NCI-H2171 (cell line): ENCODE results near the gene UAP1L1.

Experiments
- DNase-seq: peaks from one replicate; lab custom pipeline; 2025; lab: John Stamatoyannopoulos, UW

UAP1L1 gene

GRCh38 chr9:137041124-137041523 is 36.2 kb upstream of the UAP1L1 start:
- no peak for DNase-seq

DNA sequence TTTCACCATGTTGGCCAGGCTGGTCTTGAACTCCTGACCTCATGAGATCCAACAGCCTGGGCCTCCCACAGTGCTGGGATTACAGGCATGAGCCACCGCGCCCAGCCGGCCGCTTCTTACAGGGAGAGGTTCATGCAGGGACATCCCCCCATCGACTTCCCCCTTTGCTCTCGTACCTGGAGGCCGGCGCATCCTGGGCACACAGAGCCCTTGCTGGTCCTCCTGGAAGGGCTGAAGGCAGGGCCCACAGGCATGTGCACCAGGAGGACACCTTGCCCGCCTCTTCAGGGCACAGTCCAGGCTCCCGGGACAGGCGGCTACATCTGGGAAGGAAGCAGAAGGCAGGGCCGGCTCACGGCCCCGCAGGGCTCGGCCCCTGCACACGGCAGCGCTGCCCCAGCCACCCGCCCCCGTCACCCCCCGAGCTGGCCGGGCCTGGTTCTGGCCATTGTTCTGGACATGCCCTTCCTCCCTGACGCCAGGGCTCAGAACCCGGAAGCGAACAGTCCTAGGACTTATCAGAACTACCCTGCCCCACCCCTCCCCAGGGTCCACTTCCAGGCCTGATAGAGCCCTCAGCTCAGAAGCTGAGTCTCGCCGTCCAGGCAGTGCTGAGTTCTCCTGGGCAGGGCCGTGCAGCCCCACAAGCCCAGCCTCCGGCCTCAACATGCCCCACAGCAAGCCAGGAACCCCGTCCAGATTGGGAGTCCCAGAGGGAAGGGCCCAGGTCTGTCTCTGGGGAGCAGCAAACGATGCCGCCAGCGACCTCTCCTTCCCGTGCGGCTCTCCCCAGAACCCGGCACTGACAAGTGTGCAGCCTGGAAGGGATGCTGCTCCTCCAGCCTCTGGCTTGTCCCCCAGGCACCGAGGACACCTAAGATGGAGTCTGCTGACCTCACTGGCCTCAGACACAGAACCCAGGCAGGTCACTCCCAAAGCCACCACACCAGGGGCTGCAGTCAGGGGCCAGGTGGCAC is 34.3 kb upstream of the UAP1L1 start:
- no peak for DNase-seq

- DNase-seq, result no peak
Measured at GRCh38 chr9:137044037-137044436, 33.3 kb upstream of the UAP1L1 start.

- no peak for DNase-seq
Measured at GRCh38 chr9:137044502-137045177, 32.7 kb upstream of the UAP1L1 start.

GRCh38 chr9:137045294-137046087 is 31.8 kb upstream of the UAP1L1 start:
- peak; percentile 82 for DNase-seq

DNA sequence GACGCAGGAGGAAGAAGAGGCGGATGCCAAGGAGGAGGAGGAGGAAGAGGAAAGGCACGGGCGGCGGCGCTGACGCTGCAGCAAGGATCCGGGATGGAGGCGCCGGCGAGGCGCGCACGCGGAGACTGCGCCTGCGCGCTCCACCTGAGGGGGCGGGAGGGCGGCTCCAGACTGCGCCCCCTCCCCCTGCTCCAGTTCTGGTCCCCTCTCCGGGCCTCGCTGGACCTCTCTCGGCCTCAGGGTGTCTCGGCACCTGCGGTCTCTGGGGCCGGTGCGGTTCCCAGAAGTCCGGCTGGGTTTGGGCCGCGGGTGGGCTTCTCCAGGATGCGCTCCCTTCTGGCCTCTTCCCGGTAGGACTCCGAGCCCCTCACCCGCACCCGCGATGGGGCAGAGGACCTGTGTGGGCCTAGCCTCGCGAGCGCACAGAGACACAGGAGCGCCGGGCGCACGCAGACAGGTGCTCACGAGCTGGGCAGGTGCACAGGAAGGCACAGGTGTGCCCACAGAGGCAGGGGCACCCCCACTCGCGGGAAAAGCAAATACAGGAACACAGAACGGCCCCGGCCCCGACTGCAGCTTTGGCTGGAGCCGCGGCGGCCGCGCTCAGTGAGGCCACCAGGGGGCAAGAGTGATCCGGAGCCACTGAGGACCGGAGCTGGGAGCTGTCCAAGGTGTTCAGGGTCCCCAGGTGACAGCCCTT is 31.1 kb upstream of the UAP1L1 start, which contains the start of gene NPDC1:
Gene NPDC1 (minus strand): TSS at position 90 of the 700 bp plus-strand sequence. CDS start 188 bp downstream, outside the sequence.
- DNase-seq, result peak; percentile 86

- no peak for DNase-seq
Measured at GRCh38 chr9:137048655-137049543, 28.4 kb upstream of the UAP1L1 start.

DNA sequence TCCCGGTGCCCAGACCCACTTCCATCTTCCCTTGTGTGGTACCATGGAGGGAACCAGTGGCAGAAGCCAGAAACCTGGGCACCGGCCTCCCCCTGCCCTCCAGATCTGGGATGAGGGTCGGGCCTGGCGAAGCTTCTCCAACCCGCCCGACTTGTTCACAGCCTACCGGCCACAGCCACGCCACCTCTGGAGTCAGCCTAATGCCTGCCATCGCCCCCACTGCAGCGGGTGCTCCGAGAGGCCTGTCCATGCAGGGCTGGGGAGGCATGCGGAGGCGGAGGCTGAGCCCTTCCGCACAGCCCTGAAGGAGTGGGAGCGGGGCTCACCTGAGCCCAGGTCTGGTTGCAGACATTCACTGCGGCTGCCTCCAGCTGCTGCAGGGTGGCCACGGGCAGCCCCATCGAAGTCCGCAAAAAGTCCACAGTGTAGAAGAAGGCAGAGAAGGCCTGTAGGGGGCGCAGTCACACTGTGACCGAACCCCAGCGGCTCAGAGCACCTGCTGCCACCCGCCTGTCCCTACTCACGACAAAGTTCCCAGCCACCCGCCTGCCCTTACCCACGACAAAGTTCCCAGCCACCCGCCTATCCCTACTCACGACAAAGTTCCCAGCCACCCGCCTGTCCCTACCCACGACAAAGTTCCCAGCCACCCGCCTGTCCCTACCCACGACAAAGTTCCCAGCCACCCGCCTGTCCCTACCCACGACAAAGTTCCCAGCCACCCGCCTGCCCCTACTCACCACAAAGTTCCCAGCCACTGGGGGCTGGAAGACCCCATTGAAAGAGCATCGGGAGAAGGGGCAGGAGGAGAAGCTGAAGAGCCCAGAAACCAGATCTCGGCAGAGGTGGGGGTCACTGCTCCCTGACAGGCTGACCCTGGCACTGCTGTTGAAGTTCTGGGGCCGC is 27.5 kb upstream of the UAP1L1 start:
- peak; percentile 55 for DNase-seq

DNA sequence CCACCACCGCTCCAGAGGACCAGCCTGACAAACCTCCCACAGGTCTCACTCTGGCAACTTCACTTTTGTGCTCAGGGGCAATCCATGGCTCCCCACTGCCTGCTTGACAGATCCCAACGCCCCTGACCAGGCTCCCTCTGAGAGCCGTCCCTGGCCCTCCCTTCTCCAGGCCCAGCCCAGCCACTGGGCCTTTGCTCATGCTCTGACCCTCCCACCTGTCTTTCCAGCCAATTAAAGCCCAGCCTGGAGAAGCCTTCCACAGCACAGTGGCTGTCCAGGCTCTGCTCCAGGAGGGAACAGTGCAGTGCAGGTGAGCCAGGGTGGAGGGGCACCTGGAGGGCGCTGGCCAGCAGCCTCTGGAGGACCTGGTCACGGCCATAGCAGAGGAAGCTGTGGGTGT is 26.7 kb upstream of the UAP1L1 start:
- DNase-seq, result no peak

DNA sequence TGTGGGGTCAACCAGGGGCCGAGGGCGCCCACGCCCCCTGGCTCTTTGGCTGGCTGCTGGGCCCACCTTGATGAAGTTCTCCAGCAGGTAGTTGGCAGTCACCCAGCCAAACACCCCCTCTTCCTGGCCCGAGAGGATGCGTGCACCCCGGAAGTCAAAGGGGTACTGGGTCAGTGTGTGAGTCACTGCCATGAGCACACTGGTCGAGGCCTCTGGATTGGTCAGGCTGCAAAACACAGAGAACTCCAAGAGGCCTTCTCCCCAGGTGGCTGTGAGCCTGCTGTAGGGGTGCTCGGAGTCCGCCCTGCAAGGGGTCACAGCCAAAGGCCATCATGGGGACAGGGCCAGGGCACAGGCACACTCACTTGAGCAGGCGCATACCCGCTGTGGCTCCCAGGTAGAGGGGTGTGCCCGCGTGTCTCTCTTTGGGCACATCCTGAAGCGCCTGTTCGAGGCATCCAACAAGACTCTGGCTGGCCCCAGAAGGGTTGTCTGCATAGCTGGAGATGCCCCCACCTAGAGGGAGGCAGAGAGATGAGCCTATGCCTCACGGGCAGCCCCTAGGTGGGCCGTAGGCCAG is 26.1 kb upstream of the UAP1L1 start:
- DNase-seq, result no peak

DNA sequence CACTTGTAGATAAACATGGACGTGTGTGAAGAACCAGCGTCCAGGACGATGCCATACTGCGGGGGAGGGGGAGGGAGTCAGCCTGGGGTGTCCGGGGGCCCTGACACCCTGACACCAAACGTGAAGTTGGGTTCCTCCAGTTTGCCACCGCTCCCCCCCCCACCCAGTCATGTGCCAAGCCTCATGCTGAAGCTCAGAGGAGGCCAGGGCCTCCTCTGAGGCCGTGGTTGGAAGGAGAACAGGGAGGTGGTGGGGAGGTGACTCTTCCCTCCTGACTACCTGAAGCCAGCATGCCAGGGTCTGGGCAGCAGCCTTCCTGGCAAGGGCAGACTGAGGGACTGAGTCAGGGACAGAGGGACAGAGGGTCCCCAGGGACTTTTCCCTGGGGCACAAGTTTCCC is 25.0 kb upstream of the UAP1L1 start:
- no peak for DNase-seq

- no peak for DNase-seq
Measured at GRCh38 chr9:137052998-137053943, 24.0 kb upstream of the UAP1L1 start.

- peak; percentile 65 for DNase-seq
Measured at GRCh38 chr9:137053944-137054931, 23.1 kb upstream of the UAP1L1 start, which contains the start of gene ENTPD2. Gene ENTPD2, minus strand, starts transcription at chr9:137054061. Its CDS starts 64 bp downstream, at chr9:137053997.

DNA sequence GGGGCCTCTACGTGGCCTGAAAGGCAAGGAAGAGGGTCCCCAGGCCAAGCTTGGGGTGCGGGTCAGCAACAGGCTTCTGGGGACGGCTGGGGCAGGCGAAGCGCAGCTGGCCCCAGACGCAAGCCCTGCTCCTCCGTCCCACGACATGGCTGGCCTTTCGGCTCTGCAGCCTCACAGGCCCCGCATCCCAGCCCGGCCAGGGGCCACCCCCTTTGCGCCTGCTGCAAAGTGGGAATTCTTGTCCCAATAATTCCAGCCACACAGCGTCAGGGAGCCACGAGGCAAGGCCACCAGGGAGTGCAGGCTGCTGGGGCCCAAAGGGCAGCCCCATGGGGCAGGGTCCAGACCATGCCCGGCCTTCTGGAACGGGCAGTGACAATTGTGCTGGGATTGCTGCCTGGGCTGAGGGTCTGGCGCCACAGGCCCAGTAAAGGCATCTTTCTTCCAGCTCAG is 22.4 kb upstream of the UAP1L1 start:
- DNase-seq, result no peak

GRCh38 chr9:137055385-137056364 is 21.6 kb upstream of the UAP1L1 start:
- DNase-seq, result no peak
